ENCODE measurements around the gene RDH5. TPM values are rescaled to one million over a fixed set of nuclear protein-coding genes. Genes with fewer than 3 reads are reported as not detected.
A peak's percentile ranks its signal among the peaks of the same experiment; 100 is the strongest.

The RDH5 gene
- total and polyA plus RNA-seq, 2 of the 13 experiments (the other 11 are each of a cell fraction or from before 2014, with no cell fraction given) = 2.6 to 5.7 TPM

DNA sequence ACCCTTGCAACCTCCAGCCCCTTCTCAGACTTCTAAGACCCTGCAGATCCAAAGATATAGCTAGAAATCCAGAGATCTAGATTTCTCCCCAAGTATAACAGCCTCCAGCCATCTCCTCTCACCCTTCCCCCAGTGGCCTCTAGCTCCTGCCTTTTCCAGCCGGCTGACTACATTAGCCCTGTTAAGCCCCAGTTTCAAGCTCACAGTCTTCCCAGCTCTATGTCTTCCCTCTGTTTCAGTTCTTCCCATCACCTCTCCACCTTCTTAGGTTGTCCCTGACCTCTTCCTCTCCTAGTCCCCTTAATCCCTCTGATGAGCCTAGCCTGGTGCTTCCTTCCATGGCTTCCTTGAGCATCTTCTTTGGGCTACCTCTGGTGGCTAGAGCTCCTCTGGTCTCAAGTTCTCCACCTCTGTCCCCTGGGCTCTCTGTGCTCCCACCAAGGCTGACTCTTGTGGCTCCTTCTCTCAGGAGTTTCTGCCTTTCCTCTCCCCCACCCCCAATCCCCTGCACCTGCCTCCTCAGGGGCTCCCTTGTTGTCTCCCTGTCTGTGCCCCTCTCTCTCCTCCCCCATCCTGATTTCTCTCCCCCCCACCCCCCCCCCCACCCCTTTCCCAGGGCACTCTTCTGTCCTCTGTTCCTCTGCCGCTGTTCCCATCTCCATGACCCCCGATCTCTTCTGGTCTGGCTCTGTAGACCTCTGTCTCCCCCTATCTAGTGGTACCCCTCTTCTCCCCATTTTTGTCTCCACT, 21.9 kb downstream of the RDH5 start:
- ChIA-PET CTCF (ENCODE audit: low intra/inter-chr PET ratio, low total read pairs) (no interaction called here), POLR2A (interaction anchor here (1.2 to 1.4 kb wide), 2 partner anchors 13 to 87 kb away, joined by 3 to 7 read pairs; partner anchors contain the start of genes CD63 and DNAJC14)
- TF ChIP-seq, protein P1, sequence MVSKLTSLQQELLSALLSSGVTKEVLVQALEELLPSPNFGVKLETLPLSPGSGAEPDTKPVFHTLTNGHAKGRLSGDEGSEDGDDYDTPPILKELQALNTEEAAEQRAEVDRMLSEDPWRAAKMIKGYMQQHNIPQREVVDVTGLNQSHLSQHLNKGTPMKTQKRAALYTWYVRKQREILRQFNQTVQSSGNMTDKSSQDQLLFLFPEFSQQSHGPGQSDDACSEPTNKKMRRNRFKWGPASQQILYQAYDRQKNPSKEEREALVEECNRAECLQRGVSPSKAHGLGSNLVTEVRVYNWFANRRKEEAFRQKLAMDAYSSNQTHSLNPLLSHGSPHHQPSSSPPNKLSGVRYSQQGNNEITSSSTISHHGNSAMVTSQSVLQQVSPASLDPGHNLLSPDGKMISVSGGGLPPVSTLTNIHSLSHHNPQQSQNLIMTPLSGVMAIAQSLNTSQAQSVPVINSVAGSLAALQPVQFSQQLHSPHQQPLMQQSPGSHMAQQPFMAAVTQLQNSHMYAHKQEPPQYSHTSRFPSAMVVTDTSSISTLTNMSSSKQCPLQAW (CRISPR knock-in tag; IDR thresholded peaks at IDR 0.05) = 0 out of 2 replicates have a peak, but pooled peaks have one; percentile 16
- no peak for TF ChIP-seq POLR2A (IDR thresholded peaks at IDR 0.05; ENCODE audit: insufficient read depth in 1 of 2, low read depth in 2 of 2, low read length in 2 of 2)
- H4K20me1 ChIP-seq (ENCODE audit: insufficient read depth, low read length) = no peaks in the 10 kb centered on the region
- no peak overlapping the region for H2AFZ ChIP-seq (ENCODE audit: low read length)
- H3K4me1 ChIP-seq (ENCODE audit: insufficient read depth, low read length) = peaks cover 52% of the 10 kb centered on the region
- no TSS peak for BruUV-seq (replicated peaks)
- DNase-seq (ENCODE audit: low spot score) (no peak), ATAC-seq (no peak), FAIRE-seq (no peak)
- no peaks in the 10 kb centered on the region for H3K36me3 ChIP-seq (replicated peaks in 1 of 2; ENCODE audit: control insufficient read depth in 1 of 2, insufficient read depth in 2 of 2, low read length in 2 of 2)
- no peaks in the 10 kb centered on the region for H3K79me2 ChIP-seq (ENCODE audit: insufficient read depth, low read length)
- peak overlapping the region; percentile 89 for H3K4me2 ChIP-seq (ENCODE audit: low read depth, low read length)
- no peaks in the 10 kb centered on the region for H3K9me3 ChIP-seq (ENCODE audit: low read length)
- 3% methylated on average over 3 of the region's 3 CpGs for WGBS (ENCODE audit: low lambda C conversion rate)
- intact Hi-C loops (cut with micrococcal nuclease; ENCODE audit: unreplicated experiment) (no loop called here), in situ Hi-C loops (cut with HindIII; ENCODE audit: extremely low pct_ligation_motif_present, low pct_unique_long_range_greater_than_20kb) (no loop called here)
- H3K27ac ChIP-seq (ENCODE audit: extremely low read length, insufficient read depth, low read length) = no peak overlapping the region
- peak overlapping the region in 2 of 3 experiments; percentile 56 to 74; a peak in 3 of 6 replicates for H3K4me3 ChIP-seq (replicated peaks in 1 of 3; ENCODE audit: insufficient read depth in 1 of 3, low read depth in 2 of 3, low read length in 3 of 3)
- peaks cover 0 to 12% of the 10 kb centered on the region in 2 experiments; a peak in 2 of 5 replicates for H3K27me3 ChIP-seq (ENCODE audit: control insufficient read depth in 1 of 2, insufficient read depth in 2 of 2, low read length in 2 of 2)
- no peak overlapping the region for H3K9ac ChIP-seq (ENCODE audit: insufficient read depth, low read depth, low read length)

DNA sequence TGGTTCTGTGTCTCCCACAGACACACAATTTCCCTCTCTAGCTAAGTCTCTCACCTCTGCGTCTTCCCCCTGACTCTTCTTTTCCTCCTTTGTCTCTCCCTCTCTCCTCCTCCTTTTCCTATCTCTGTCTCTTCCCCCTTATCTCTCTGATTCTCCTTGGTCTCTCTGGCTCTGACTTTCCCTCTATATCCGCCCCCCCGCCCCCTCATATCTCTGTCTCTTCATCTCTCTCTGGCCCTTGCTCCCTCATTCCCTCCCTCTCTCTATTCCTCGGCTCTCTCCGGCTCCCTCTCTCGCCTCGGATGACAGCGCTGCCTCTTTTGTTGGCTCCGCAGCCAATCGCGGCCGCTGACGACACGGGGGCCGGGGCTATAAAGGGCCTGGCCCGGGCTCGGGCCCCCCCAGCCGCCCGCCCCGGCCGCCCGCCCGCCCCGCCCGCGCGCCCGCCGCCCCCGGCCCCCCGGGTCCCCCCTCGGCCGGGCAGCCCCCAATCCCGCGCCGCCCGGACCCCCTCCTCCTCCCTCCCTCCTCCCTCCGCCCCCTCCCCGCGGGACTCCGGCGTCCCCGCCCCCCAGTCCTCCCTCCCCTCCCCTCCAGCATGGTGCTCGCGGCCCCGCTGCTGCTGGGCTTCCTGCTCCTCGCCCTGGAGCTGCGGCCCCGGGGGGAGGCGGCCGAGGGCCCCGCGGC, 22.7 kb downstream of the RDH5 start, which contains the start of gene GDF11:
GDF11 (plus strand) TSS at position 404 of the 687 bp plus-strand sequence; CDS start at position 599, 195 bp downstream.
- DNase-seq (ENCODE audit: low spot score) = peak; percentile 39
- H3K27me3 ChIP-seq (ENCODE audit: control insufficient read depth in 1 of 2, insufficient read depth in 2 of 2, low read length in 2 of 2) = peaks cover 0 to 12% of the 10 kb centered on the region in 2 experiments; a peak in 2 of 5 replicates
- H3K4me3 ChIP-seq (replicated peaks in 1 of 3; ENCODE audit: insufficient read depth in 1 of 3, low read depth in 2 of 3, low read length in 3 of 3) = peak within 1 kb of the TSS; percentile 58 to 88 (median 74)
- H3K79me2 ChIP-seq (ENCODE audit: insufficient read depth, low read length) = no peaks in the 10 kb centered on the region
- ChIA-PET CTCF (ENCODE audit: low intra/inter-chr PET ratio, low total read pairs) (no interaction called here), POLR2A (interaction anchor here (1.2 to 1.4 kb wide), 2 partner anchors 14 to 86 kb away, joined by 3 to 7 read pairs; partner anchors contain the start of genes CD63 and DNAJC14)
- under 1% methylated on average over 30 of the region's 53 CpGs for WGBS (ENCODE audit: low lambda C conversion rate)
- H3K9ac ChIP-seq (ENCODE audit: insufficient read depth, low read depth, low read length) = peak within 1 kb of the TSS; percentile 50
- H3K4me2 ChIP-seq (ENCODE audit: low read depth, low read length) = peak within 1 kb of the TSS; percentile 98
- no peak within 1 kb of the TSS for H3K27ac ChIP-seq (ENCODE audit: extremely low read length, insufficient read depth, low read length)
- intact Hi-C loops (cut with micrococcal nuclease; ENCODE audit: unreplicated experiment) (no loop called here), in situ Hi-C loops (cut with HindIII; ENCODE audit: extremely low pct_ligation_motif_present, low pct_unique_long_range_greater_than_20kb) (no loop called here)
- no peaks in the 10 kb centered on the region for H3K36me3 ChIP-seq (replicated peaks in 1 of 2; ENCODE audit: control insufficient read depth in 1 of 2, insufficient read depth in 2 of 2, low read length in 2 of 2)
- no peaks in the 10 kb centered on the region for H3K9me3 ChIP-seq (ENCODE audit: low read length)
- BruUV-seq (replicated peaks) = no TSS peak
- H4K20me1 ChIP-seq (ENCODE audit: insufficient read depth, low read length) = no peaks in the 10 kb centered on the region
- peak; percentile 18; the same call in 1 of the 3 replicates for ATAC-seq
- FAIRE-seq = no peak
- peaks cover 44% of the 10 kb centered on the region for H3K4me1 ChIP-seq (ENCODE audit: insufficient read depth, low read length)
- H2AFZ ChIP-seq (ENCODE audit: low read length) = peak within 1 kb of the TSS; percentile 74
- no peak for TF ChIP-seq SOX5 (CRISPR knock-in tag; IDR thresholded peaks at IDR 0.05; ENCODE audit: borderline replicate concordance)
- 0 out of 2 replicates have a peak, but pooled peaks have one; percentile 35 for TF ChIP-seq TGIF2 (CRISPR knock-in tag; IDR thresholded peaks at IDR 0.05)
- TF ChIP-seq, protein P2, sequence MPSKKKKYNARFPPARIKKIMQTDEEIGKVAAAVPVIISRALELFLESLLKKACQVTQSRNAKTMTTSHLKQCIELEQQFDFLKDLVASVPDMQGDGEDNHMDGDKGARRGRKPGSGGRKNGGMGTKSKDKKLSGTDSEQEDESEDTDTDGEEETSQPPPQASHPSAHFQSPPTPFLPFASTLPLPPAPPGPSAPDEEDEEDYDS (CRISPR knock-in tag; IDR thresholded peaks at IDR 0.05) = peak; percentile 90
- peak; percentile 45; the same call in 1 of the 2 replicates for TF ChIP-seq SIN3A (IDR thresholded peaks at IDR 0.05; ENCODE audit: borderline replicate concordance, low read depth, low read length)
- TF ChIP-seq, protein P3, sequence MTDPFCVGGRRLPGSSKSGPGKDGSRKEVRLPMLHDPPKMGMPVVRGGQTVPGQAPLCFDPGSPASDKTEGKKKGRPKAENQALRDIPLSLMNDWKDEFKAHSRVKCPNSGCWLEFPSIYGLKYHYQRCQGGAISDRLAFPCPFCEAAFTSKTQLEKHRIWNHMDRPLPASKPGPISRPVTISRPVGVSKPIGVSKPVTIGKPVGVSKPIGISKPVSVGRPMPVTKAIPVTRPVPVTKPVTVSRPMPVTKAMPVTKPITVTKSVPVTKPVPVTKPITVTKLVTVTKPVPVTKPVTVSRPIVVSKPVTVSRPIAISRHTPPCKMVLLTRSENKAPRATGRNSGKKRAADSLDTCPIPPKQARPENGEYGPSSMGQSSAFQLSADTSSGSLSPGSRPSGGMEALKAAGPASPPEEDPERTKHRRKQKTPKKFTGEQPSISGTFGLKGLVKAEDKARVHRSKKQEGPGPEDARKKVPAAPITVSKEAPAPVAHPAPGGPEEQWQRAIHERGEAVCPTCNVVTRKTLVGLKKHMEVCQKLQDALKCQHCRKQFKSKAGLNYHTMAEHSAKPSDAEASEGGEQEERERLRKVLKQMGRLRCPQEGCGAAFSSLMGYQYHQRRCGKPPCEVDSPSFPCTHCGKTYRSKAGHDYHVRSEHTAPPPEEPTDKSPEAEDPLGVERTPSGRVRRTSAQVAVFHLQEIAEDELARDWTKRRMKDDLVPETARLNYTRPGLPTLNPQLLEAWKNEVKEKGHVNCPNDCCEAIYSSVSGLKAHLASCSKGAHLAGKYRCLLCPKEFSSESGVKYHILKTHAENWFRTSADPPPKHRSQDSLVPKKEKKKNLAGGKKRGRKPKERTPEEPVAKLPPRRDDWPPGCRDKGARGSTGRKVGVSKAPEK (CRISPR knock-in tag; IDR thresholded peaks at IDR 0.05; ENCODE audit: borderline replicate concordance) = peak; percentile 61; the same call in 1 of the 2 replicates
- TF ChIP-seq SAP130 (CRISPR knock-in tag; IDR thresholded peaks at IDR 0.05; ENCODE audit: low read depth) = peak; percentile 24; the same call in 1 of the 2 replicates
- TF ChIP-seq EHMT2 (IDR thresholded peaks at IDR 0.05; ENCODE audit: borderline replicate concordance, low read depth, low read length) = no peak
- no peak for TF ChIP-seq ZNF781 (CRISPR knock-in tag; IDR thresholded peaks at IDR 0.05; ENCODE audit: borderline replicate concordance, not compliant biosample characterization)
